Stimulated activated CD4-positive, alpha-beta T cell treated with anti-CD3 and anti-CD28 coated beads, Interleukin-2, amount 100 ng/mL, for 4 hours (primary cell): ENCODE data around the gene FBXO30.

ENCODE experiments used
- DNase-seq: peaks from one replicate; pipeline ENCODE4 v3.0.0-alpha.2; 2020; ENCODE audit warnings: low read depth

FBXO30 gene

DNA sequence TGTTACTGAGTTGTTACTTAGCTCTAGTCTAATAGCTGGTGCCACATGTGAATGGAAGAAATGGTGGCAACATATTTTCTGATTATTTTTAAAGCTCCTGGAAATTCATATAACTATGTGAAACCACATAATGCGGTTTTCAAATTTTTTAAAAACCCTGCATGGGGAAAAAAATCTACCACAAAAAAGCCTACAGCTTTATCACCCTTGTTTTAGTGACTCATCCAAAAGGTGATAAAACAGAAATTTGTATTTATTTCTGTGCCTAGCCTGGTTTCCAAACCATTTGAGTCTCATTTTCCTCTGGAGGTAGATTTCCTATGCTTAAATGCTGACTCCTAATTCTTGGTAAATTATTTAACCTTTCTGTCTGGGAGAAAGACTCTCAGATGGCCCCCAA, 5.4 kb upstream of the FBXO30 start:
- no peak for DNase-seq

DNA sequence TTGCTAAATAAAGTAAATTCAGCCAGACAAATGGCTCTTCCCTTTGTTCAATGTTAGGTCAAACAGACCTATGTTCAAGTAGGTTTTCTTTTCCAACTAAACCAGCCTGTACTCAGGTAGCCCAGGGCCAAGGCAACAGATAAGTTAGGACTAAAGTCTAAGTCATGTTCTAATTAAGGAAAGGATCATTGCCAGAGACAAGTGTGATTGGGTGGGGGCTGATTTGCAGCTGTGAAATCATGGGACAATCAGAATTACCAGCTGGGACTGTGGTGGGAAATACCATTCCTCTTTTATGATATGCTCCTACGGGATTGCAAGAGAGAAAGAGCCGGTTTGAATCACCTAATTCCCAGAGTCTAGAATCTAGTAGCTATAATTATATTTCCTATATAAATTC, 4.2 kb upstream of the FBXO30 start:
- DNase-seq: no peak

DNA sequence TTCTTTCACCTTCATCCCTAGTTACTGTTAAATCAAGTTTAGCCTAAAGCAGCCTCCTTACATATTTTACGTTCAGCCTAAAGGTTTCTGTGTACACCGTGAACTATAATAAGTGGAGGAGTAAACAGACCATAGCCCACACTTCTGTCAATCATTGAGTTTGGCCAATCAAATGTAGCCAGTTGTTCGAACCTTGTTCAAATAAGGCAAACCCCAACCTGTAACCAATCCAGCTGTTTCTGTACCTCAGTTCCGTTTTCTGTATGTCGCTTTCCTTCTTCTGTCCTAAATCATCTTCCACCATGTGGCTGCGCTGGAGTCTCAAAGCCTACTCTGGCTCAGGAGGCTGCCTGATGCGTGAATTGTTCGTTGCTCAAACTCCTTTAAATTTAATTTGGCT, 1.8 kb upstream of the FBXO30 start:
- no peak for DNase-seq

DNA sequence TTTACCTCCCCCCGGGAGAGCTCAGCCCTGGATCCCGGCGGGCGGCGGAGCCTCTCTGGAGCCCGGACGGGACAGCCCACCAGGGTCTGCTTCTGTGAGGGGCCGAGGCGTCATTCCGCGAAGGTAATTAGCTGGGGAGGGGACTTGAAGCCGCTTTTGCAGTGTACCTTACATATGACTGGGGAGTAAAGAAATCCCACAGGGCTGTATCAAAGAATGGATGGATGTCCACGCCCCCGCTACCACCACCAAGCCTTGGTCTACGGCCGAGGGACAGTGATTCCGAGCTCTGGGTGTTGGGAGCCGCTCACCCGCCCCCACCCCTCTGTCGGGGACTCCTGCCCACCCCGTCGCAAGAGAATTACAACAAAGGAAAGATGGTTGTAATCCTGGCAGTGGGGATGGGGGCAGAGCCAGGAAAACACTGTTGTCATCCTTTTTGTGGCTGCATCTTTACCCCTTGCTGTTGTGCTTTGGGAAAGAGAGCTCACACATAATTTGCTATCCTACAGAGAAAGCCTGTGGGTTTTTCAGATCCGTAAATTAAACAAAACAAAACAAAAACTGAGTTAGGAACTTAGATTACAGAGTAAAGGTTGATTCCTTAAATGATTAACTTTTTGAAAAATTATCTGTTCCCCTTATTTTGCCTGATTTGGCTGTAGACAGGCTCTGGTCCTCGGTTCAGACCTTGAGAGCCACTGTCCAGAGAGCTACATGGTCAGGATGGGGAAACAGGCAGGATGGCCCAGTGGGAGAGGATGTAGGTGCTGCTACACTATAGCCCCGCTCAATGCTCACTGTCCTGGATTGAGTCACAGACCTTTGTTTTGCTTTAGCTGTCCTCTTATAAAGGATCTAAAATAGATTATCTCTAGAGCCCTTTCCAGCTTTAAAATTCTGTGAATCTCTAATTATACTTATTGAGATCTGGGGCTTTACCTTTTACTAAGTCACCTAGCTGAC, 997 bp upstream of the FBXO30 start:
- DNase-seq: no peak

DNA sequence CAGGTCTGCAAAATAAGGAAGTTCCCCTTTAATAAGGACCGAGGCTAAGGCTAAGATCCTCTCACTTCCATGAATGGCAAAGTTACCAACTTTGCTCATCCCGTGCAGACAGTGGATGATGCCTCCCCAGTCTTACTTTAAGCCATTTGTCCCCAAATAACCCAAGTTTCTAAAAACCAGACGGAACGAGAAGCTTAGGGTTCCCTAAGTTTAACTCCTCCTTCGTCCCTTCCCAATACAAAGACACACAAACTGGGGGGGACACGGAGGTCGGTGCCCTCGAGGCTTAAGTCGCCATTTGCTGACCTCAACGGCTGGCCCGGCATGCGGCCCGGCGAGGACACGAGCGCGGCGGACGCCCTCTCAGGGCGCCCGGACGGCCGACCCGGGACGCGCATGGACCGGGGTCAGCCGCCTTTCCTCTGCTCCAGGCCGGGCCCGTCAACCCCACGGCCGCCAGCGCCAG, 527 bp downstream of the FBXO30 start:
- DNase-seq: no peak

DNA sequence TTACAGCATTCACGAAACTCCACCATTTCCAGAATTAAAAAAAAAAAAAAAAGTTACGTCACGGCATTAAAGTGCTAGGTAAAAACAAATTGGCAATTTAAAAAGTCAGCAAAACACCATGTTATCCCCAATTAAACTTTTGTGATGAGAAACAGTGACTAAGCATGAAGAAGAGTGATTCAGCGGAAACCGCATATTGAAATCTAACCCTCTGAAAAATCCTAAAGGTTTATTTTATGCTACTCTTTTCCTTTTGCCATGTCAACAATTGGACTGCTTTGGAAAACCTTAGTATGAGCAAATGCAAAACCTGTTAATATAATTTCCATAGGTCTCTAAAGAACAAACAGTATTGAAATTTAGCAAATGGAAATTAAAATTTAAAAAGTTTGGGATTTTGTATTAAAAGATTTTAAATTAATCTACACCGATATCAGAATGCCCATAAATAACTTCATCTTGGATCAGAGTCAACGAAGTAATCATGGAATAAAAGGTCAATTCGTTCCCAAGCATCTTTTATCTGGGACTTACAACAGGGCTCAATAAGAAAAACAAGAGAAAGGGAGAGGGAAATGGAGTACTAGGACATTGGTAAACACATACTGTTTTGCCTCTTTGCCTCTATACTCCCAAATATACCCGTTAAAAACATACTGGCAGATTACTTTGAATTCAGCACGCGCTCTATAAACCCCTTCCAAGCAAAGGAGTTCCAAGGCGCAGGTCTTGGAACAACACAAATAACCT, 1.1 kb downstream of the FBXO30 start:
- no peak for DNase-seq

DNA sequence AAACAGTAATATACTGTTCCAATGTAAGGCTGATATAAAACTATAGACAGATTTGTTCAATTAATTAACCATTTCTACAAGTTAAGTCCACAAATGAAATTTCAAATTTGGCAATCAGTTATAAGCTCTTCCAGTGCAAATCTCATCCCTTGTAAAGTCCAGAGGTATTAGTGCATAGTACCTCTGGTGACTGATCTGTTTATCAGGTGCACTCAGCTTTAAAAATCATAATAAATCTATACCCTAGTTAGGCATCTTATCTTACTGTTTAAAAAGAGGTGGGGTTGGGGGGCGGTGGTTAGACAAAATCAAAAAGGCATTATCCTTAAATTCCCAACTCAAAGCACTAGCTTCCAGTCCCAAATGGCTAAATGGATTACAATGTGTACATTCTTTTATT, 2.9 kb downstream of the FBXO30 start:
- DNase-seq: no peak

DNA sequence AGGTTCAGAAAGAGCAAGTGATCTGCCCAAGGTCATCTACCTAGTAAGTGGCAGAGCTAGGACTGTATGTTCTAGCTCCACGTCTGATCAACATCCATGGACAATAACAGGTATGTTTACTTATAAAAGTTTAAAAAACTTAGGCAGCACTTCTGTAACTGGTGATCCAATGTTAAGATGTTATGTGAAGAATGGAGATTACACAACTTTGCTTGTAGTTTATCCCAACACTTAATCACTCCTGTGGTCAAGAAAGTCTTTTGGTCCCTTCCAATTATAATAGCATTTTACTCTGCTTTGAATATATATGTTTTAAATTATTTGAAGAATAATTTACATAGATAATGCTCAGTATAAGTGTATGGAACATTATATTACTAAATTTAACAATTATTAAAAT, 4.8 kb downstream of the FBXO30 start:
- no peak for DNase-seq

DNA sequence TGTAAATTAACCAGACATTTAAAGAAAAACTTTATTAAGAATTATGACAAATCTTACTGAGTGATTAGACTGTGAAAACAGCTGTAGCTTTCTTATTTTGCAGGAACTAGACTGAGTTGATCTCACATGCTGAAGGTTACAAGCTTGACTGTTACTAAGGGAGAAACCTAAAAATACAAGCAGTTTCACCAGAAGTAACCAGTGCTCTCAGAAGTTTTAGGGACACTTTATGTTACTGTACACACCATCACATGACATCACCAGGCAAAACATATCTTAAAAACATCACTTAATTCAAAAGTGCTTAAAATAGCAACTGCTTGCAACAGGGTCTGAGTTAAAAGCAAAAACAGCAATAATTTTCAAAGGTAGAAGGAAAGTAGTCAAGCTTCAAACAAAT, 5.4 kb downstream of the FBXO30 start:
- no peak for DNase-seq

DNA sequence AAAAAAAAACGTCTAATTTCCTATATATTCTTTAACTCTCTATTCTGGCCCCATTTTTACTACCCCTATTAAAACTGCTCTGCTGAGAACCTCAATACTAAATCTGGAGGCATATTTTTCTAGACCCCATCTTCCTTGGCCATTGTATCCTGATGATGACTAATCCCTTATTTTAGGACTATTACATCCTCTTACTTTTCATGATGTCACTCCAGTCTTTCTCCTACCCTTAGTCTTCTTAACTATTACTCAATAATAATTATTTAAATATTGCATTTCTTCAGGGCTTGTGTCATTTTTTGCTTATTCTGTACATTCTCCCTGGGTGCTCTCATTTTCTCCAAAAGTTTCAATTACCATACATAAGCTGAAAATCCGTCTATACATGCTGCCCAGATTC, 6.4 kb downstream of the FBXO30 start:
- no peak for DNase-seq

DNA sequence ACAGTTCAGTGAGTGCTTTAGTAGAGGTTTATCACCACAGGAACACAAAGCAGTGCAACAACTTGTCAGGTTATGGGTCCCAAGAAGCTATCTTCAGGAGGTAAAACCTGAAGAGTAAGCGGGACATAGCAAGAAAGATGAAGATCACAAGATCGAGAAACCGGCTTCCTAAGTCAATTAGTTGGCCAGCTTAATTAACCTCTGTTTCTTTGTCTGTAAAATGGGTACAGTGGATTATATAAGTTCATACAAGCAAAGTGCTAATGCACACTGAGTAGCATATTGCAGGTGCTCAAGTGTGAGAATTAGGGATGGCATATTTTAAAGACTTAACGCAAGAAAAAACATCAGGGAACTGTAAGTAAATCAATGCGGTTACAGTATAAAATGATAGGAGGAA, 12.5 kb downstream of the FBXO30 start:
- DNase-seq: no peak

DNA sequence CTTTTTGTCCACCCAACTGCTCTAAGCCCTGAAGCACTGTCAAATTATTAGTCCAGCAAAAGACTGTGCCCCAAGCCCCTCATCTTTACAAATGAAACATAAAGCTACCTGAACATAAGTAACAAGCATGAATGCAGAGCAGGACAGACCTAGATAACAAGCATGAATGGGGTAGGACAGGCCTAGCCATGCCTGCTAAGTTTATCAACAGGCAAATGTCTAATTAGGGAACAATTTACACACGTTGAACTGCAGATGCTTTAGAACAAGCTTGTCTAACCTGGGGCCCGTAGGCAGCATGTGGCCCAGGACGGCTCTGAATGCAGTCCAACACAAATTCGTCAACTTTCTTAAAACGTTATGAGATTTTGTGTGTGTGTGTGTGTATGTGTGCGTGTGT, 13.6 kb downstream of the FBXO30 start:
- no peak for DNase-seq

DNA sequence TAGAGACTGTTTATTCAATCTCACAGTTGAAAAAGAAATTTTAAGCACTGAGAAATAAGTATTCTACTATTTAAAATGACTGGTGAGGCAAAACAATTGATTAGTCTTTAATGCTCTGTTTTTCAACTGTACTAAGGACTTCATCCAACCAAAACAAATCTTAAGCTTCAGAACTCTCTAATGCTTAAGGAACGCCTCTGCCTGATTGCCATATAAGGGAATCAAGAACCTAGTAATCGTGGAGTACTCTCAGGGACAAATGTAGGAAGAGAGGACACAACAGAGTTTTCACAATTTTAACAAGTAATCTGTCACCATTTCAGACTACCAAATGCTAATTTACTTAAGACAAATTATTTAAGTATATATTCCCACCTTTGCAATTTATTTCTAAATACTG, 16.1 kb downstream of the FBXO30 start:
- DNase-seq: no peak

DNA sequence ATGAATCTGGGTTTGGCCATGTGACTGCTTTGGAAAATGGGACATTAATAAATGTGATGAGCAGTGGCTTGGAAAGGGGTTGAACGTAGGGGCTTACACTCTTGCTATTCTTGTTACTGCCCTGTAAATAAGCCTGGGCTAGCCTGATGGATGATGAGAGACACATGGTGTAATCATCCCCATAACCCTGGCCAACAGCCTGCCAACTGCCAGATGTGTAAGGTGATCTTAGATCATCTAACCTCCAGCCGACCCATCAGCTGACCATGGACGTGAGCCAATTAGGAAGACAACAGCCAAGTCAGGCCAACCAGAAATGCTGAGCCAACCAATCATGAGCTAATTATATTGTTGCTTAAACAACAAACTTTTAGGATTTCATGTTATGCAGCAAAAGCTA, 25.2 kb downstream of the FBXO30 start:
- no peak for DNase-seq

DNA sequence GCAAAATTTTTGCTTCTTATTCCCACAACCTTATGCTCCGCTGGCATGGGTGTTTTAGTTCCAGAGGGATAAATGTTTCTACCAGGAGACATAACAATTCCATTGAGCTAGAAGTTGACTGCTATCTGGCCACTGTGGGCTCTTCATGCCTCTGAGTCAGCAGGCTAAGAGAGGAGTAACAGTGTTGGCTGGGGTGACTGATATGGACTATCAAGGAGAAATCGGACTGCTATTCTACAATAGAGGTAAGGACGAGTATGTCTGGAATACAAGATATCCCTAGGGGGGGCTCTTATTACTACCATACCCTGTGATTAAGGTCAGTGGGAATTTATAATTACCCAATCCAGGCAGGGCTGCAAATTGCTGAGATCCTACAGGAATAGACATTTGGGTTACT, 26.9 kb downstream of the FBXO30 start:
- DNase-seq: no peak

DNA sequence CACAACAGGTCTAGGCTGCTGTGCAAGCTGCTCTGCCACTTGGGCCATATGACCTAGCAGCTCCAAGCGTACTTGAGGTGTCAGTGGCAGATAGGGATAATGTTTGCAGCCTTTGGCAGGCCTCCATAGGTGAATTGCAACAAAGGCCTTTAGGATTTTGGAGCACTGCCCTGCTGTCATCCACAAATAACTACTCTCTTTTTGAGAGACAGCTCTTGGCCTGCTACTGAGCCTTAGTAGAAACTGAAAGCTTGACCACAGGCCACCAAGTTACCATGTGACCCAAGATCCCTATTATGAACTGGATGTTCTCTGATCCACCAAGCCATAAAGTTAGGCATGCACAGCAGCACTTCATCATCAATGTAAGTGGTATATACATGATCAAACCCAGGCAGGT, 29.9 kb downstream of the FBXO30 start:
- DNase-seq: no peak

DNA sequence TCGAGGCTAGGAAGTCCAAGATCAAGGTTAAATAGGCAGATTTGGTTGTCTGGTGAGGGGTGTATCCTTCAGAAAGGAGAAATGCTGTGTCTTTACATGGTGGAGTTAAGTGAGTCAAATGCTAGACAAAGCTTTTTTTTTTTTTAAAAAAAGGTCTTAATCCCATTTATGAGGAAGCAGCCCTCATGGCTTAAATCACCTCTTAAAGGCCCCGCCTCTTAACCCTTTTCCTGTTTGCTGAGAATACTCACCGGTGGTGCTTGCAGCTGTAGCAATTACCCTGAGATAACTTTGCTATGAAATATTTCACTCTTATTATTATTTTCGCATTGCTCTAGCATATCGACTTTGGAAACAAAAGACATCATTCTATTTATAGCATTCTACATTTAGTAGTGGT, 30.8 kb downstream of the FBXO30 start:
- no peak for DNase-seq

DNA sequence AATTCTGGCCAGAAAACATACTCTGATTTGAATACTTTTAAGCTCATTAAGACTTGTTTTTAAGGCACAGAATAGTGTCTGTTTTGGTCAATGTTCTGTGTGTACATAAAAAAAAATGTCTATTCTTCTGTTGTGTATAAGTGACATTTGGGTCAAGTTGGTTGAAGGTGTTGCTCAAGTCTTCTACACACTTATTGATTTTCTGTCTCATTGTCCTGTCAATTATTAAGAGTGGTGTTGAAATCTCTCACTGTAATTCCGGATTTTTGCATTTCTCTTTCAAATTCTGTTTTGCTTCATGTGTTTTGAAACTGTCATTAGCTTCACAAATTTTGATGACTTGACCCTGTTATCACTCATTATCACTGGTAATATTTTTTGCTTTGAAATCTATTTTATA, 41.7 kb downstream of the FBXO30 start:
- DNase-seq: no peak

DNA sequence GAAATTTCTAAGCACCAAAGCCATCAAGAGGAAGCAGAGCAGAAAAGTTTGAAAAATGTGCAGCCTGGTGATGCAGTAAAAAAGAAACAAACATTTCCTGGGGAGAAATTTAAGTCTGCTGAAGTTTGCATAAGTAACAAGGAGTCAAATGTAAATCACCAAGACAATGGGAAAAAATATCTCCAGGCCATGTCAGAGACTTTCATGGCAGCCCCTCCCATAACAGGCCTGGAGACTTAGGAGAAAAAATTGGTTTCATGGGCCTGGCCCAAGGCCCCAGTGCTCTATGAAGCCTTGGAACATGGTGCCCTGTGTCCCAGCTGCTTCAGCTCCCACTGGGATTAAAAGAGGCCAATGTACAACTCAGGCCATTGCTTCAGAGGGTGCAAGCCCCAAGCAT, 49.1 kb downstream of the FBXO30 start:
- no peak for DNase-seq

DNA sequence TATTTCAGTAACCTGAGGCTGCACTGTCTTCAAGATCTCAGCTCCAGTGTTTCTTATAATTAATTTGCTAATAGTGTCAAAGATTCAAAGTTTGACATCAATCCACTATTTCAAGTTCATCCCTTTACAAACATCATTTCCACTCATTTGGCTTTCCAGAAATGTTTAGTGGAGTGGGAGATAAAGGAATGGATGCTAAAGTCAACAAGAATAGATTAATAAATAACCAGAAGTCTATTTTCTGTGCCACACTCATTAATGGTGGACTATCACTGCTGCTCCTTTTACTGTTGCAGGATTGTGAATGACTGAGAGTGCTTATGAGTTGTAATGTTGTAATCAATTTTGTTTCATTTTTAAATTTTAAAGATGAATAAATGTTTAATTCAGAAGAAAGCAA, 50.9 kb downstream of the FBXO30 start:
- no peak for DNase-seq

DNA sequence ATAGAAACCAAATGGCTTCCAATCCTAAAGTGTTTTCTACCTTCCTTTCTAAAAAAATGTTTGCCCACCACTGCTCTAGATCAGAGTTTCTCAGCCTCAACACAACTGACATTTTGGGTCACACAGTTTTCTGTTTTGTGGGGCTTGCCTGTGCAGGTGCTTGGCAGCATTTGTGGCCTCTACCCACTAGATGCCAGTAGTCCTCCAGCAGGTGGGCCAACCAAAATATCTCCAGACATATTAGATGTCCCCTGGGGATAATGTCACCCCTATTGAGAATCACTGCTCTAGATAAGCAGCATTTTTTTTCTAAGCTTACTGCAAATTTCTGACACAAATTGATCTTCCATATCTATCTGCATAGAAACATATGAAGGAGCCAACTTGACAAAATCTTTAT, 53.0 kb downstream of the FBXO30 start:
- no peak for DNase-seq

DNA sequence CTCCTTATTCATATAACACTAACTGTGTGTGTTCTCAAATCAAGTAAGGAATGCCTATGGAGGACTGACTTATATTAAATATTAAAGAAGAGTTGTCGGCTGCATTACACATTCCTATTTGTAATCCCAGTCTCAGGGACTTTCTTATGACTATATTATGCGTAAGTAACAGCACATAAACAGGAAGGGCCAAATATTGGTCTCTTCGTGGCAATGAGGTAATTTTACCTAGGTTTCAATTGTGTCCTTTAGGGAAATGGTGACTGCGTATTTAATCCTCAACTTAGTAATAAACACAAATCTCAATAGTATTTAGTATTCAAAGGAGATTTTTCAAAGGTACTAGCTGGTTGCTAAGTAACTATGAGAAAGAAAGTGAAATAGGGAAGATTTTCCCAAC, 56.5 kb downstream of the FBXO30 start:
- no peak for DNase-seq

DNA sequence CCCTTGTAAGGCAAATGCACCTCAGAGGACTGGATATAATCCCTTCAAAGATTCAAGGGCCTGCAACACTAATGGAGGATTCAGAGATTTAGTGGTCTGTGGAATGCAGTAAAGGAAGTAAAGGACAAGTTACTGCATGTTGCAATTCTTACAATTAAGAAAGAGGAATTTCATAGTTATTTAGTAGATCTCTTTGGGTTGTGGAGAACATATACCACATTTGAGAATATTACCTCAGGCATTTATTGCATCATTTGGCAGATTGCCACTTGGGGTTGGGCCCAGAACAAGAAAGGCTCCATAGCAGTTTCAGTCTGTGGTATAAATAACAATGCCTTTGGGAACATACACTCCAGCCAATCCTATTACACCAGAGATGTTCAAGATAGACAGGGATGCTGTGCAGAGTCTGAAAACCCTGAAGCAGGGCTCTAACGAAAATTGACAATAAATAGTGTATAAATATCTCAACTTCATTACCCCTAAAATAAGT, 58.4 kb downstream of the FBXO30 start:
- no peak for DNase-seq
